Heart left ventricle (tissue), 16 donors: Measurements from ENCODE around the gene PRSS33. TPM values are rescaled to one million over a fixed set of nuclear protein-coding genes. Genes with fewer than 3 reads are reported as not detected.
A peak's percentile ranks its signal among the peaks of the same experiment; 100 is the strongest.

Source experiments
- ATAC-seq, 4 donors: fragments of 200-7000 bp; cut with Tn5 transposase; one replicate each; pipeline ENCODE4 v1.9.1; 2020 to 2022; ENCODE audit warnings: moderate library complexity in 4 of 4, mild to moderate bottlenecking in 3 of 4, moderate number of reproducible peaks in 1 of 4
- DNase-seq, 5 donors: peaks; one replicate each; pipeline ENCODE4 v3.0.0-alpha.2; 2020
- H3K27ac ChIP-seq, 12 donors: fragments of 200-600 bp; sonication (generic) in 4 of 12; one replicate each; pipeline versions ENCODE4 v1.5.0 to v1.8.0; 2016 to 2022; ENCODE audit warnings: mild to moderate bottlenecking in 2 of 12
- H3K27me3 ChIP-seq, 9 donors: fragments of 200-600 bp; sonication (generic) in 2 of 9; one replicate each; pipeline versions ENCODE4 v1.5.1 to v1.8.0; 2016 to 2022; ENCODE audit warnings: mild to moderate bottlenecking in 3 of 9
- H3K36me3 ChIP-seq, 9 donors: fragments of 200-600 bp; sonication (generic) in 2 of 9; one replicate each; pipeline versions ENCODE4 v1.5.0 to v1.8.0; 2018 to 2022; ENCODE audit warnings: mild to moderate bottlenecking in 2 of 9
- H3K4me1 ChIP-seq, 12 donors: fragments of 200-600 bp; sonication (generic) in 4 of 12; one replicate each; pipeline versions ENCODE4 v1.5.0 to v1.8.0; 2016 to 2022; ENCODE audit warnings: mild to moderate bottlenecking in 3 of 12
- H3K4me3 ChIP-seq, 12 donors: fragments of 200-600 bp; sonication (generic) in 4 of 12; one replicate each; pipeline versions ENCODE4 v1.5.0 to v1.8.0; 2017 to 2022; ENCODE audit warnings: mild to moderate bottlenecking in 9 of 12, moderate library complexity in 4 of 12
- H3K9me3 ChIP-seq, 12 donors: fragments of 200-600 bp; sonication (generic) in 4 of 12; one replicate each; pipeline versions ENCODE4 v1.5.0 to v1.8.0; 2016 to 2022; ENCODE audit warnings: mild to moderate bottlenecking in 1 of 12
- CTCF ChIP-seq, 12 donors: fragments of 200-600 bp; sonication (generic) in 4 of 12; IDR thresholded peaks; one replicate each; pipeline versions ENCODE4 v1.5.0 to v1.8.0; 2018 to 2022; ENCODE audit warnings: antibody characterized with exemption in 12 of 12, mild to moderate bottlenecking in 5 of 12
- POLR2A ChIP-seq, 2 donors: fragments of 450-650 bp; IDR thresholded peaks; one replicate each; pipeline ENCODE4 v1.6.1; 2017; ENCODE audit warnings: antibody characterized with exemption in 2 of 2, mild to moderate bottlenecking in 2 of 2, moderate library complexity in 2 of 2
- whole genome bisulfite sequencing, 4 donors: extraction: QIAGEN DNeasy Blood & Tissue Kit in 2 of 4; methylation state at CpG; one replicate each; pipeline versions ENCODE4 v1.1.5 to v1.1.7; 2013 to 2018; 5-methylcytosine and 5-hydroxymethylcytosine counted together
- intact Hi-C, 10 donors: fragments of 100-400 bp; cut with DNase I; formaldehyde crosslinking; loops; one replicate each; pipeline versions ENCODE4 v1.11.1 to v1.14.2; 2022
- polyA plus RNA-seq, 2 donors: library from polyadenylated mRNA; stranded (reverse); fragments of 200-250 nt; gene quantifications; one replicate each; pipeline ENCODE4 v1.2.3, GENCODE V29; 2013
- total RNA-seq, 9 donors: library from RNA; depleted of rRNA in 2 of 9; stranded (reverse); fragments of >200 nt in 2 of 9; fragmentation: NEBNext Ultra II Directional in 3 of 9; extraction: Animal tissue kit (Norgen Biotek cat#: 25700) in 3 of 9; gene quantifications; one replicate each; pipeline versions ENCODE4 v1.1.0 to v1.2.4, GENCODE V29; 2016 to 2023
- donor health status: ischemic (EF 13 %, LVEDD 7.1; RV severe dilation, severe dysfunction).
- donor health status: healthy with polysubstance abuse.
- donor health status: DM: no; HTN: yes; CAD: no.
- donor health status: DM: no; HTN: no; CAD: no.
- donor health status: ischemic (EF 25% LVEDD 6.9; RV normal size, moderate dysfunction).
- donor health status: ischemic (EF 25% LVEDD 5.7; RV mildly dilated, moderate dysfunction).
- donor health status: healthy.
- donor health status: DM: yes; HTN: yes; CAD: no.
- donor health status: ischemic (EF 35%, LVEDD 5.7; RV mildly dilated, moderate dysfunction).
- donor health status: nonischemic (EF 11% LVEDD 7.7; RV severe dilation, severe dysfunction).
- donor health status: DM: yes; HTN: yes; CAD: no.
- donor health status: PGD.
- donor health status: ischemic (EF 29% LVEDD 5.4; RV normal size, mild dysfunction).
- donor health status: nonischemic (EF 23%, LVEDD 6.1; RV moderate dilation, normal function).

The PRSS33 gene
- total and polyA plus RNA-seq, 11 donors, result not detected

GRCh38 chr16:2774161-2774891 lies 13.0 kb downstream of the PRSS33 start:
- Histone ChIP-seq H3K36me3 (peaks cover 2 to 61% (median 58%) of the 10 kb centered on the region in 9 donors), H3K27me3 (no peaks in the 10 kb centered on the region), H3K4me1 (peaks cover 2 to 52% (median 28%) of the 10 kb centered on the region in 12 donors), H3K27ac (no peak overlapping the region), H3K9me3 (no peaks in the 10 kb centered on the region), H3K4me3 (no peak overlapping the region)
- ATAC-seq, result no peak
- DNase-seq, result no peak
- TF ChIP-seq POLR2A (IDR thresholded peaks at IDR 0.05) (no peak), CTCF (IDR thresholded peaks at IDR 0.05) (no peak)
- intact Hi-C loops, result loop anchor here in 1 of 10 donors (10.0 kb wide), 1 partner anchor 140 kb away; the partner anchor contains the start of gene FLYWCH1
- WGBS, 4 donors, result 69 to 84% (median 78%) methylated on average over 6 to 7 of the region's 7 CpGs

GRCh38 chr16:2773188-2773968 lies 14.0 kb downstream of the PRSS33 start:
- peaks cover 2 to 52% (median 23%) of the 10 kb centered on the region in 12 donors for H3K4me1 ChIP-seq
- no peak overlapping the region for H3K27ac ChIP-seq
- WGBS, 4 donors, result 77 to 88% (median 85%) methylated on average over 12 of the region's 12 CpGs
- no peaks in the 10 kb centered on the region for H3K27me3 ChIP-seq
- no peak for ATAC-seq
- no peaks in the 10 kb centered on the region for H3K9me3 ChIP-seq
- TF ChIP-seq POLR2A (IDR thresholded peaks at IDR 0.05), result no peak
- TF ChIP-seq CTCF (IDR thresholded peaks at IDR 0.05), result no peak
- DNase-seq, result no peak
- H3K36me3 ChIP-seq, result peaks cover 2 to 71% (median 68%) of the 10 kb centered on the region in 9 donors
- intact Hi-C loops, result loop anchor here in 1 of 10 donors (10.0 kb wide), 1 partner anchor 141 kb away; the partner anchor contains the start of gene FLYWCH1
- H3K4me3 ChIP-seq, result no peak overlapping the region

GRCh38 chr16:2771496-2772402 lies 15.6 kb downstream of the PRSS33 start:
- Histone ChIP-seq H3K27ac (peak overlapping the region in 1 of 12 donors; percentile 32), H3K4me3 (no peak overlapping the region), H3K36me3 (peaks cover 2 to 87% (median 84%) of the 10 kb centered on the region in 9 donors), H3K27me3 (no peaks in the 10 kb centered on the region), H3K4me1 (peaks cover 2 to 56% (median 23%) of the 10 kb centered on the region in 12 donors), H3K9me3 (no peaks in the 10 kb centered on the region)
- intact Hi-C loops, result loop anchor here in 1 of 10 donors (10.0 kb wide), 1 partner anchor 143 kb away; the partner anchor contains the start of gene FLYWCH1
- TF ChIP-seq POLR2A (IDR thresholded peaks at IDR 0.05) (no peak), CTCF (IDR thresholded peaks at IDR 0.05) (no peak)
- no peak for DNase-seq
- WGBS, 4 donors, result 76 to 82% (median 79%) methylated on average over 16 to 18 of the region's 18 CpGs
- no peak for ATAC-seq
